Measurements from ENCODE around the gene CLTC. TPM values are rescaled to one million over a fixed set of nuclear protein-coding genes. Genes with fewer than 3 reads are reported as not detected.

Gene CLTC
- total RNA-seq, 2 donors from 2014 or later, result 273 to 285 TPM

DNA sequence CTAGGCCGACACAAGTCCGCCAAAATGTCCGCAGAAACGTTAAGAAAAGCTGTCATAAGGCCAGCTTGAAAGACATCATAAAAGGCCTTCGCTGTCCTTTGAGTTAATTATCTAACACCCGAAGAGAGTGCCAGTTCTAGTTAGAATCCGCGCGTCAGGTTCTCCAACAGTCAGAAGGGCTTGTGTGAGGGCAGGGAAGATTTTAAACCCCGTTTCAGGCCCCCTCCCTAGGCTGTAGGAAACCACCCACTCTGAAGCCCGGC is 729 bp upstream of the CLTC start:
- Histone ChIP-seq H3K9me3 (no peaks in the 10 kb centered on the region), H3K27ac (peak overlapping the region; percentile 98 to 99), H3K27me3 (replicated peaks; ENCODE audit: insufficient read depth) (no peaks in the 10 kb centered on the region), H3K36me3 (no peaks in the 10 kb centered on the region), H3K4me3 (peak overlapping the region; percentile 98), H3K4me1 (ENCODE audit: control insufficient read depth in 1 of 2, low read depth in 2 of 2) (peaks cover 34 to 36% of the 10 kb centered on the region in 2 donors)
- TF ChIP-seq, protein P1, sequence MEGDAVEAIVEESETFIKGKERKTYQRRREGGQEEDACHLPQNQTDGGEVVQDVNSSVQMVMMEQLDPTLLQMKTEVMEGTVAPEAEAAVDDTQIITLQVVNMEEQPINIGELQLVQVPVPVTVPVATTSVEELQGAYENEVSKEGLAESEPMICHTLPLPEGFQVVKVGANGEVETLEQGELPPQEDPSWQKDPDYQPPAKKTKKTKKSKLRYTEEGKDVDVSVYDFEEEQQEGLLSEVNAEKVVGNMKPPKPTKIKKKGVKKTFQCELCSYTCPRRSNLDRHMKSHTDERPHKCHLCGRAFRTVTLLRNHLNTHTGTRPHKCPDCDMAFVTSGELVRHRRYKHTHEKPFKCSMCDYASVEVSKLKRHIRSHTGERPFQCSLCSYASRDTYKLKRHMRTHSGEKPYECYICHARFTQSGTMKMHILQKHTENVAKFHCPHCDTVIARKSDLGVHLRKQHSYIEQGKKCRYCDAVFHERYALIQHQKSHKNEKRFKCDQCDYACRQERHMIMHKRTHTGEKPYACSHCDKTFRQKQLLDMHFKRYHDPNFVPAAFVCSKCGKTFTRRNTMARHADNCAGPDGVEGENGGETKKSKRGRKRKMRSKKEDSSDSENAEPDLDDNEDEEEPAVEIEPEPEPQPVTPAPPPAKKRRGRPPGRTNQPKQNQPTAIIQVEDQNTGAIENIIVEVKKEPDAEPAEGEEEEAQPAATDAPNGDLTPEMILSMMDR (IDR thresholded peaks at IDR 0.05), result no peak
- ATAC-seq (ENCODE audit: insufficient number of reproducible peaks, low FRiP score, low read depth) (no peak), DNase-seq (ENCODE audit: low spot score) (no peak)

GRCh38 chr17:59620064-59620359 is 317 bp downstream of the CLTC start:
- Histone ChIP-seq H3K4me3 (peak overlapping the region; percentile 98), H3K36me3 (no peaks in the 10 kb centered on the region), H3K9me3 (no peaks in the 10 kb centered on the region), H3K27me3 (replicated peaks; ENCODE audit: insufficient read depth) (no peaks in the 10 kb centered on the region), H3K27ac (peak overlapping the region; percentile 98 to 99), H3K4me1 (ENCODE audit: control insufficient read depth in 1 of 2, low read depth in 2 of 2) (peaks cover 39 to 42% of the 10 kb centered on the region in 2 donors)
- ATAC-seq (ENCODE audit: insufficient number of reproducible peaks, low FRiP score, low read depth) (no peak), DNase-seq (ENCODE audit: low spot score) (no peak)
- TF ChIP-seq, protein P1 (IDR thresholded peaks at IDR 0.05), result no peak

- Histone ChIP-seq H3K36me3 (no peaks in the 10 kb centered on the region), H3K27me3 (replicated peaks; ENCODE audit: insufficient read depth) (no peaks in the 10 kb centered on the region), H3K4me1 (ENCODE audit: control insufficient read depth in 1 of 2, low read depth in 2 of 2) (peaks cover 45 to 49% of the 10 kb centered on the region in 2 donors), H3K4me3 (peak overlapping the region; percentile 98), H3K27ac (peak overlapping the region; percentile 98 to 99), H3K9me3 (no peaks in the 10 kb centered on the region)
- TF ChIP-seq, protein P1 (IDR thresholded peaks at IDR 0.05), result no peak
- ATAC-seq (ENCODE audit: insufficient number of reproducible peaks, low FRiP score, low read depth) (no peak), DNase-seq (ENCODE audit: low spot score) (no peak)
Measured at GRCh38 chr17:59620518-59621259, 994 bp downstream of the CLTC start.

- TF ChIP-seq, protein P1 (IDR thresholded peaks at IDR 0.05), result no peak
- H3K27me3 ChIP-seq (replicated peaks; ENCODE audit: insufficient read depth), result no peaks in the 10 kb centered on the region
- no peak for DNase-seq (ENCODE audit: low spot score)
- peak overlapping the region; percentile 98 for H3K4me3 ChIP-seq
- H3K9me3 ChIP-seq, result no peaks in the 10 kb centered on the region
- H3K36me3 ChIP-seq, result no peaks in the 10 kb centered on the region
- H3K27ac ChIP-seq, result peak overlapping the region in 1 of 2 donors; percentile 71
- peaks cover 56 to 58% of the 10 kb centered on the region in 2 donors for H3K4me1 ChIP-seq (ENCODE audit: control insufficient read depth in 1 of 2, low read depth in 2 of 2)
- ATAC-seq (ENCODE audit: insufficient number of reproducible peaks, low FRiP score, low read depth), result no peak
Measured at GRCh38 chr17:59621771-59622170, 2.1 kb downstream of the CLTC start.

DNA sequence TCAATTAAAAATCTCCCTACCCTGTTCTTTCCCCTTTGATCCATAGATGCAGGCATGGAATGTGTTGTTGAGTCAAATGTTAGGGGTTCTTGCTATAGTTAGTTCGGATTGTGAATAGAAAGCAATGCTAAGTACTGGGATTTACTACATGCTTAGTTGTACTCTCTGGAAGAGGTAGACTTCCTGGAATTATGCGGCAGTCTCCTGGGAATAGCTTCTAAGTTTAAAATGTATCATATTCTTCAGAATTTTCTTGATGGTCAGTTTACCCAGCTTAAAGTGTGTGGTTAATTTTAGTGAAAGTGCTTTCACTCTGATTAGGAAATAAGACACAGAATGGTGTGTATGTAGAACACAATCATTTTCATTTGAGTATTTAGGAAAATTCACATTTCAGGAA is 3.5 kb downstream of the CLTC start:
- DNase-seq (ENCODE audit: low spot score), result no peak
- no peaks in the 10 kb centered on the region for H3K36me3 ChIP-seq
- peak overlapping the region in 1 of 2 donors; percentile 0 for H3K27ac ChIP-seq
- H3K9me3 ChIP-seq, result no peaks in the 10 kb centered on the region
- peak overlapping the region; percentile 98 for H3K4me3 ChIP-seq
- no peak for ATAC-seq (ENCODE audit: insufficient number of reproducible peaks, low FRiP score, low read depth)
- peaks cover 65 to 68% of the 10 kb centered on the region in 2 donors for H3K4me1 ChIP-seq (ENCODE audit: control insufficient read depth in 1 of 2, low read depth in 2 of 2)
- TF ChIP-seq, protein P1 (IDR thresholded peaks at IDR 0.05), result no peak
- H3K27me3 ChIP-seq (replicated peaks; ENCODE audit: insufficient read depth), result no peaks in the 10 kb centered on the region

Measured in thoracic aorta (tissue), 2 donors.